ENCODE results near the gene DDB1.
"Not testable (repeated sequence)": the region's sequence is repeated elsewhere in the genome, so short reads cannot be mapped to it uniquely, and the experiment has no call there.

DNA sequence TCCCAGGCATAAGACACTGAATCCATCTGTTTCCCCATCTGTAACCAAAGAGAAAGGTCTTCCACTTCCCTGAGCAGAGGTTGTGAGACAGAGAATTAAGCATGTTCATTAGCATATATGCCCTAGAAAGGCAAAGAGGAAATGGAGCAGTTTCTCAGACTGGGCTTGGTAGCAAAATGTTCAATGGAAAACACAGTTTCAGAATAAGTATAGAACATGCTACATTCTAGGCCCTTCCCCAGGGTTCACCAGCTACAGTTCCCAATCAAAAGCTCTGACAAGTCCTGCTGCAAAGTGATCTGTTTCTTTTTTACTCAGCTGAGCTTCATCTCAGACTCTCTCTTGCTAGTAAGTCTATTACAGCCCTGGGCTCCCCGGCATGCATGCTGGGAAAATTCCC lies 80.6 kb downstream of the DDB1 start:
- TF ChIP-seq GABPA (tag; conservative IDR thresholded peaks at IDR 0.05; ENCODE audit: low read depth); RFX5 (IDR thresholded peaks at IDR 0.05; ENCODE audit: low read depth, low read length); POLR2A (conservative IDR thresholded peaks at IDR 0.05); ZNF699 (CRISPR knock-in tag; IDR thresholded peaks at IDR 0.05; ENCODE audit: insufficient replicate concordance); SIN3A (IDR thresholded peaks at IDR 0.05; ENCODE audit: borderline replicate concordance in 2 of 2, control insufficient read depth in 1 of 2, low read depth in 2 of 2, low read length in 2 of 2): not testable (repeated sequence)
- TF ChIP-seq, protein P1, sequence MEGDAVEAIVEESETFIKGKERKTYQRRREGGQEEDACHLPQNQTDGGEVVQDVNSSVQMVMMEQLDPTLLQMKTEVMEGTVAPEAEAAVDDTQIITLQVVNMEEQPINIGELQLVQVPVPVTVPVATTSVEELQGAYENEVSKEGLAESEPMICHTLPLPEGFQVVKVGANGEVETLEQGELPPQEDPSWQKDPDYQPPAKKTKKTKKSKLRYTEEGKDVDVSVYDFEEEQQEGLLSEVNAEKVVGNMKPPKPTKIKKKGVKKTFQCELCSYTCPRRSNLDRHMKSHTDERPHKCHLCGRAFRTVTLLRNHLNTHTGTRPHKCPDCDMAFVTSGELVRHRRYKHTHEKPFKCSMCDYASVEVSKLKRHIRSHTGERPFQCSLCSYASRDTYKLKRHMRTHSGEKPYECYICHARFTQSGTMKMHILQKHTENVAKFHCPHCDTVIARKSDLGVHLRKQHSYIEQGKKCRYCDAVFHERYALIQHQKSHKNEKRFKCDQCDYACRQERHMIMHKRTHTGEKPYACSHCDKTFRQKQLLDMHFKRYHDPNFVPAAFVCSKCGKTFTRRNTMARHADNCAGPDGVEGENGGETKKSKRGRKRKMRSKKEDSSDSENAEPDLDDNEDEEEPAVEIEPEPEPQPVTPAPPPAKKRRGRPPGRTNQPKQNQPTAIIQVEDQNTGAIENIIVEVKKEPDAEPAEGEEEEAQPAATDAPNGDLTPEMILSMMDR (IDR thresholded peaks at IDR 0.05 in 2 of 3, conservative IDR thresholded peaks at IDR 0.05 in 1 of 3; ENCODE audit: insufficient read depth in 2 of 3, low read depth in 1 of 3, low read length in 3 of 3): not testable (repeated sequence)
